GM19193 (cell line): ENCODE measurements around the gene ALPL.

Source experiments
- POLR2A ChIP-seq: IDR thresholded peaks from 4 replicates; pipeline ENCODE4 v1.6.1; 2011; ENCODE audit not compliant: insufficient read depth, insufficient read length; ENCODE audit errors: extremely low read depth

ALPL gene

GRCh38 chr1:21509351-21510112, at the start of gene ALPL:
TSS of gene ALPL (plus strand) at chr1:21509423. CDS start at chr1:21554082, 44,659 bp downstream.
- TF ChIP-seq POLR2A = no peak

- no peak for TF ChIP-seq POLR2A
These were observed 40.6 kb upstream of the ALPL start for GRCh38 chr1:21468599-21468998.

- no peak for TF ChIP-seq POLR2A
These were observed 39.6 kb upstream of the ALPL start for GRCh38 chr1:21469581-21469980.

GRCh38 chr1:21472861-21473260, 36.4 kb upstream of the ALPL start:
- TF ChIP-seq POLR2A = no peak

- TF ChIP-seq POLR2A = no peak
These were observed 30.9 kb upstream of the ALPL start for GRCh38 chr1:21478356-21478755.

GRCh38 chr1:21489146-21489545, 20.1 kb upstream of the ALPL start:
- TF ChIP-seq POLR2A = no peak

- TF ChIP-seq POLR2A = no peak
These were observed 18.3 kb upstream of the ALPL start for GRCh38 chr1:21490774-21491487.

- no peak for TF ChIP-seq POLR2A
These were observed 17.5 kb upstream of the ALPL start for GRCh38 chr1:21491488-21492355.

GRCh38 chr1:21492356-21492625, 16.9 kb upstream of the ALPL start:
- no peak for TF ChIP-seq POLR2A

GRCh38 chr1:21494196-21494595, 15.0 kb upstream of the ALPL start:
- TF ChIP-seq POLR2A = no peak

- TF ChIP-seq POLR2A = no peak
These were observed 13.9 kb upstream of the ALPL start for GRCh38 chr1:21495225-21495820.

- no peak for TF ChIP-seq POLR2A
These were observed 13.2 kb upstream of the ALPL start for GRCh38 chr1:21496063-21496462.

- TF ChIP-seq POLR2A = no peak
These were observed 12.3 kb upstream of the ALPL start for GRCh38 chr1:21496886-21497285.

GRCh38 chr1:21497466-21498061, 11.7 kb upstream of the ALPL start:
- TF ChIP-seq POLR2A = no peak
